ENCODE data around the gene PER3.

Gene PER3

DNA sequence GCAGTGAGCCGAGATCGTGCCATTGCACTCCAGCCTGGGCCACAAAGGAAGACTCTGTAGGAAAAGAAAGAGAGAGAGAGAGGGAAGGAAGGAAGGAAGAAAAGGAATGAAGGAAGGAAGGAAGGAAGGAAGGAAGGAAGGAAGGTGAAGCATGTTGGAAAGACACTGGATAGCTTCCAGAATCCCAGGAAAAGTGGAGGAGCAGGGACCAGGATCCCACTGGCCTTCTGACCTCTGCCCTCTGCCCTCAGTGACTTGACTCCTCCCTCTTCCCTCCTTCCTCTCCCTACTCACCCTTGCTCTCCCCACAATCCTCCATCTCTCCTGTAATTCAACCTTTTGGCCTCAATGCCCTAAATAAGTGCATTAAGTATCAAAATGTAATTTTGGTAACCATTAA lies 72.9 kb downstream of the PER3 start:
- Histone ChIP-seq H3K4me3 (ENCODE audit: low read depth in 1 of 2, low read length in 2 of 2) (no peak overlapping the region), H3K9me3 (ENCODE audit: insufficient read depth, low read length, severe bottlenecking) (no peaks in the 10 kb centered on the region), H3K9ac (ENCODE audit: low read depth, low read length) (no peak overlapping the region), H3K4me1 (ENCODE audit: insufficient read depth, low read length) (no peaks in the 10 kb centered on the region), H3K79me2 (ENCODE audit: insufficient read depth, low read length) (no peaks in the 10 kb centered on the region), H3K36me3 (ENCODE audit: insufficient read depth, low read length) (no peaks in the 10 kb centered on the region), H3K27me3 (ENCODE audit: insufficient read depth, low read length, poor library complexity) (no peaks in the 10 kb centered on the region), H3K27ac (ENCODE audit: low read length) (no peak overlapping the region), H4K20me1 (ENCODE audit: insufficient read depth, low read length) (no peaks in the 10 kb centered on the region), H2AFZ (ENCODE audit: low read depth, low read length) (no peak overlapping the region), H3K4me2 (ENCODE audit: insufficient read depth, low read length) (no peak overlapping the region)
- no peak for ATAC-seq (ENCODE audit: insufficient read depth, low read depth)
- no peak for DNase-seq
- TF ChIP-seq, protein P1, sequence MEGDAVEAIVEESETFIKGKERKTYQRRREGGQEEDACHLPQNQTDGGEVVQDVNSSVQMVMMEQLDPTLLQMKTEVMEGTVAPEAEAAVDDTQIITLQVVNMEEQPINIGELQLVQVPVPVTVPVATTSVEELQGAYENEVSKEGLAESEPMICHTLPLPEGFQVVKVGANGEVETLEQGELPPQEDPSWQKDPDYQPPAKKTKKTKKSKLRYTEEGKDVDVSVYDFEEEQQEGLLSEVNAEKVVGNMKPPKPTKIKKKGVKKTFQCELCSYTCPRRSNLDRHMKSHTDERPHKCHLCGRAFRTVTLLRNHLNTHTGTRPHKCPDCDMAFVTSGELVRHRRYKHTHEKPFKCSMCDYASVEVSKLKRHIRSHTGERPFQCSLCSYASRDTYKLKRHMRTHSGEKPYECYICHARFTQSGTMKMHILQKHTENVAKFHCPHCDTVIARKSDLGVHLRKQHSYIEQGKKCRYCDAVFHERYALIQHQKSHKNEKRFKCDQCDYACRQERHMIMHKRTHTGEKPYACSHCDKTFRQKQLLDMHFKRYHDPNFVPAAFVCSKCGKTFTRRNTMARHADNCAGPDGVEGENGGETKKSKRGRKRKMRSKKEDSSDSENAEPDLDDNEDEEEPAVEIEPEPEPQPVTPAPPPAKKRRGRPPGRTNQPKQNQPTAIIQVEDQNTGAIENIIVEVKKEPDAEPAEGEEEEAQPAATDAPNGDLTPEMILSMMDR (IDR thresholded peaks at IDR 0.05; ENCODE audit: borderline replicate concordance, extremely low read depth, low read length, poor library complexity, severe bottlenecking): no peak
- no peak for TF ChIP-seq EZH2 (IDR thresholded peaks at IDR 0.05; ENCODE audit: borderline replicate concordance, low read depth, low read length, severe bottlenecking)

DNA sequence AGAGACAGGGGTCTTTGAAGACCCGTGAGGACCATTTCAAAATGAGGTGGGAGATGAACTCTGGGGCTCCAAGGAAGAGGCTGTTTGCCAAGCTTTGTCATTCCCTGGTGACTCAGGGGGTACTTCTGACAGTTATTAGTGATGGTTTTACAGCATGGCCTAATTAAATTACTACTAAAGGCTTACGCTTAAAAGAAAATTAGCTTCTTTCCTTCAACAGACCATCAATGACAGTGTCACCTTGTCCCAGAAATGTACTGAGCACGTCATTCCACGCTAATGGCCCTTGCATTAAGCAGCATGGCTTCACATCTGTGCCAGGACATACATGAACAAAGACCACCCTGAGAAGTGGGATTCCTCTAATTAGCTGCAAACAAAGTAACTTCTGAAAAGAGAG lies 73.9 kb downstream of the PER3 start:
- Histone ChIP-seq H3K4me3 (ENCODE audit: low read depth in 1 of 2, low read length in 2 of 2) (no peak overlapping the region), H2AFZ (ENCODE audit: low read depth, low read length) (no peak overlapping the region), H3K4me1 (ENCODE audit: insufficient read depth, low read length) (no peaks in the 10 kb centered on the region), H3K9me3 (ENCODE audit: insufficient read depth, low read length, severe bottlenecking) (no peaks in the 10 kb centered on the region), H3K27me3 (ENCODE audit: insufficient read depth, low read length, poor library complexity) (no peaks in the 10 kb centered on the region), H3K4me2 (ENCODE audit: insufficient read depth, low read length) (no peak overlapping the region), H3K27ac (ENCODE audit: low read length) (no peak overlapping the region), H3K36me3 (ENCODE audit: insufficient read depth, low read length) (no peaks in the 10 kb centered on the region), H3K79me2 (ENCODE audit: insufficient read depth, low read length) (no peaks in the 10 kb centered on the region), H3K9ac (ENCODE audit: low read depth, low read length) (no peak overlapping the region), H4K20me1 (ENCODE audit: insufficient read depth, low read length) (no peaks in the 10 kb centered on the region)
- DNase-seq (no peak), ATAC-seq (ENCODE audit: insufficient read depth, low read depth) (no peak)
- TF ChIP-seq, protein P1 (IDR thresholded peaks at IDR 0.05; ENCODE audit: borderline replicate concordance, extremely low read depth, low read length, poor library complexity, severe bottlenecking): no peak
- no peak for TF ChIP-seq EZH2 (IDR thresholded peaks at IDR 0.05; ENCODE audit: borderline replicate concordance, low read depth, low read length, severe bottlenecking)

DNA sequence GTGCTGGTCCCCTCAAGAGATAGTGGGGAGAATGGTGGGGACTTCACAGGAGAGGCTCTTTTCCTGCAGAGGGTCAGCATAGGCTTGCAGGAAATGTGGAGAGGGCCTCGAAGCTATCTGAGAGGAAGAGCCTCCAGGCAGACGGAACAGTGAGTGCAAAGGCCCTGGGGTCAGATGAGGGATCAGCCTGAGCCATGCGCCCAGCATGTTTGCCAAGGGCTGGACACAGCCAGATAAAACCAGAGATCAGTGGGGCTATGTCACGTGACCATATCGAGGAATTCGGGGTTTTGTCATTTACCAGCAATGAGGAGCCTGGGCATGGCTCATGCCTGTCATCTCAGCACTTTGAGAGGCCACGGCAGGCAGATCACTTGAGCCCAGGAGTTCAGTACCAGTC lies 75.3 kb downstream of the PER3 start:
- Histone ChIP-seq H3K79me2 (ENCODE audit: insufficient read depth, low read length) (no peaks in the 10 kb centered on the region), H3K27me3 (ENCODE audit: insufficient read depth, low read length, poor library complexity) (no peaks in the 10 kb centered on the region), H3K9ac (ENCODE audit: low read depth, low read length) (no peak overlapping the region), H4K20me1 (ENCODE audit: insufficient read depth, low read length) (no peaks in the 10 kb centered on the region), H3K9me3 (ENCODE audit: insufficient read depth, low read length, severe bottlenecking) (no peaks in the 10 kb centered on the region), H3K4me3 (ENCODE audit: low read depth in 1 of 2, low read length in 2 of 2) (no peak overlapping the region), H3K4me2 (ENCODE audit: insufficient read depth, low read length) (no peak overlapping the region), H3K4me1 (ENCODE audit: insufficient read depth, low read length) (no peaks in the 10 kb centered on the region), H3K27ac (ENCODE audit: low read length) (no peak overlapping the region), H2AFZ (ENCODE audit: low read depth, low read length) (no peak overlapping the region), H3K36me3 (ENCODE audit: insufficient read depth, low read length) (no peaks in the 10 kb centered on the region)
- no peak for TF ChIP-seq EZH2 (IDR thresholded peaks at IDR 0.05; ENCODE audit: borderline replicate concordance, low read depth, low read length, severe bottlenecking)
- TF ChIP-seq, protein P1 (IDR thresholded peaks at IDR 0.05; ENCODE audit: borderline replicate concordance, extremely low read depth, low read length, poor library complexity, severe bottlenecking): no peak
- DNase-seq: no peak
- no peak for ATAC-seq (ENCODE audit: insufficient read depth, low read depth)

DNA sequence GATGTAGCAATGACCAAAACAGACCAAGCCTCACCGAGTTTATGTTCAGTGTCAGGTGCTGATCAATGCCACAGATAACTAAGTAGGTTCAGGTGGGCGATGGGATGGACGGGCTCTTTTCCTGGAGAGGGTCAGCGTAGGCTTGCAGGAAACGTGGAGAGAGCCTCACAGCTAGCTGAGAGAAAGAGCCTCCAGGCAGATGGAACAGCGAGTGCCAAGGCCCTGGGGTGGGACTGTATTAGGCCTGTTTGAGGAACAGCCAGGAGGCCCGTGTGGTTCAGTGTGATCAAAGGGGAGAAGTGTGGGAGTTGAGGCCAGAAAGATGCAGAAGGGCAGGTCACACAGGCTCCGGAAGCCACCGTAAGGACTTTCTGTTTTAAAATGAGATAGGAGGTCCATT lies 76.0 kb downstream of the PER3 start:
- Histone ChIP-seq H3K9me3 (ENCODE audit: insufficient read depth, low read length, severe bottlenecking) (no peaks in the 10 kb centered on the region), H3K4me3 (ENCODE audit: low read depth in 1 of 2, low read length in 2 of 2) (no peak overlapping the region), H3K9ac (ENCODE audit: low read depth, low read length) (no peak overlapping the region), H3K4me1 (ENCODE audit: insufficient read depth, low read length) (no peaks in the 10 kb centered on the region), H3K4me2 (ENCODE audit: insufficient read depth, low read length) (no peak overlapping the region), H3K79me2 (ENCODE audit: insufficient read depth, low read length) (no peaks in the 10 kb centered on the region), H2AFZ (ENCODE audit: low read depth, low read length) (no peak overlapping the region), H3K36me3 (ENCODE audit: insufficient read depth, low read length) (no peaks in the 10 kb centered on the region), H4K20me1 (ENCODE audit: insufficient read depth, low read length) (no peaks in the 10 kb centered on the region), H3K27me3 (ENCODE audit: insufficient read depth, low read length, poor library complexity) (no peaks in the 10 kb centered on the region), H3K27ac (ENCODE audit: low read length) (no peak overlapping the region)
- no peak for TF ChIP-seq EZH2 (IDR thresholded peaks at IDR 0.05; ENCODE audit: borderline replicate concordance, low read depth, low read length, severe bottlenecking)
- TF ChIP-seq, protein P1 (IDR thresholded peaks at IDR 0.05; ENCODE audit: borderline replicate concordance, extremely low read depth, low read length, poor library complexity, severe bottlenecking): no peak
- ATAC-seq (ENCODE audit: insufficient read depth, low read depth) (no peak), DNase-seq (no peak)
